Measurements from ENCODE around the gene S100A1.
"Not testable (repeated sequence)": the region's sequence is repeated elsewhere in the genome, so short reads cannot be mapped to it uniquely, and the experiment has no call there.

The S100A1 gene

DNA sequence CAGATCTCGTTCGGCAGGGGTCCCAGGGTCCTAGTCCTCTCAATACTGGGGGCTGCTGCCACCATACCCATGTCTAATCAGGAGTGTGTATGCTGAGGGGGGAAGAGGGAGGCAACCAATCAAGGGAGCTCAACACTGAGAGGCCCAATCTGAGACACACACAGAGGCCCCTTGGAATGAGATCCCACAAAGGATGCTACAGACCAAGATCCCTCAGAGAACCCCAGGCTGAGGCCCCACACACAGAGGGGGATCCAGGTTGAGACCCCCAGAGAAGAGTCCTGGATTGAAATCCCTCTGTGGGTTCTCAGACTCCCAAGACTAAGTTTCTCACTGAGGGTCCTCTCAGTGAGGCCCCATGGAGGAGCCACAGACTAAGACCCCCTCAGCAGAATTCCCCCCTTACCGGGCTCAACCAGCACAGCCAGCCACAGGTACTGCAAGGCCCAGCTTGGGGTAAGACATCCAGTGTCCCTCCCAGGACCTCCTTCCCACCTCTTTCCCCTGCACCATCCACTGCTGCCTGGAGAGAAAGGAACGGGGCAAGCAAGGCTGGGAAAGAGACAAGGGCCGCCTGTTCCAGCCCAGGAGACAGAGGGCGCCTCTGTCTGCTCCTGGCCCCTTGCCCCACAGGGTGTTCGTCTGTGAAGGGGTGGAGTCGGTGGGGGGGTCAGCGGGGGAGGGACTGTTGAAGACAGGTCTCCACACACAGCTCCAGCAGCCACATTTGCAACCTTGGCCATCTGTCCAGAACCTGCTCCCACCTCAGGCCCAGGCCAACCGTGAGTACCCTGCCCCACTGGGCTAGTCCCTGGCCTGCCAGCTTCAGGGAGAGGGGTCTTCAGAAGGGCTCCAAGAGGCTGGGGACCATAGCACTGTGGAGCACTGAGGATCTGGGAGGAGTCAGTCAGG, at the start of gene S100A1:
Gene S100A1 (plus strand): TSS at position 720 of the 912 bp plus-strand sequence. CDS start 2,088 bp downstream, outside the sequence.
- FAIRE-seq: no peak

DNA sequence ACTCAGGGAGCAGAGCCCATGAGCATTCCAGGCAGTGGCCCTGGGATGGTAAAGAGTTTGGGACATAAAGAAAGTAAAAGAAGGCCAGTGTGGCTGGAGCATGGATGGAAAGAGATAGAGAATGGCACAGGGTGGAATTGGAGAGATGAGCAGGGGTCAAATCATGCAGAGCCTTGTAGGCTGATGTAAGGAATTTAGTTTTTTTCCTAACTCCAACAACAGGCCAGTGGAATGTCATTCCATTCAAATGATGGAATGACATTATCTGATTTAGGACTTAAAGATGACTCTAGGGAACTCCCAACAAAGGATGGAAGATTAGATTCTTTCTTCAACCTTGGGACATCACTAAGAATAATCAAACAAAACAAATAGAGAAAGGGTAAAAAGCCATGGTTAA, 49.7 kb upstream of the S100A1 start:
- no peak for FAIRE-seq

DNA sequence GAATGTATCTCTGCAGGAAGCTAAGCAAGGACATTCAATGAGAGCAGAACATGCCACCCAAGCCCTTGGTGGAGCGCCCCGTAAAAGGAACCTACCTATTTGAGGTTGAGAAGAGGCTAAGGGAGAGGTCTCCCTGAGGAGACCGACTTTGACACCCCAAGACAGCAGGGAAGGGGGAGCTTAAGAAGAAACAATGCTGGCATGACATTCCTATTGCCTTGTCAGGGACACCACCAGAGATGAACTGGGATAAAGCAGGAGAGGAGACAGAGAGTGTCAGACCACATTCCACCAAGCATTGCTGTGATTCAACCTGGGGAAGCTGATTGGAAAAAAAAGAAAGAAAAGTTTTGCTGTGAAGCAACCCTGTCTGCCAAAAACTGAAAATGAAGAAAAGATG, 49.3 kb upstream of the S100A1 start:
- no peak for FAIRE-seq

DNA sequence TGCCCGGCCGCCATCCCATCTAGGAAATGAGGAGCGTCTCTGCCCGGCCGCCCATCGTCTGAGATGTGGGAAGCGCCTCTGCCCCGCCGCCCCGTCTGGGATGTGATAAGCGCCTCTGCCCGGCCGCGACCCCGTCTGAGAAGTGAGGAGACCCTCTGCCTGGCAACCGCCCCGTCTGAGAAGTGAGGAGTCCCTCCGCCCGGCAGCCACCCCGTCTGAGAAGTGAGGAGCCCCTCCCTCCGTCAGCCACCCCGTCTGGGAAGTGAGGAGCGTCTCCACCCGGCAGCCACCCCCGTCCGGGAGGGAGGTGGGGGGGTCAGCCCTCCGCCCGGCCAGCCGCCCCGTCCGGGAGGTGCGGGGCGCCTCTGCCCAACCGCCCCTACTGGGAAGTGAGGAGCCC, 45.4 kb upstream of the S100A1 start:
- not testable (repeated sequence) for FAIRE-seq

DNA sequence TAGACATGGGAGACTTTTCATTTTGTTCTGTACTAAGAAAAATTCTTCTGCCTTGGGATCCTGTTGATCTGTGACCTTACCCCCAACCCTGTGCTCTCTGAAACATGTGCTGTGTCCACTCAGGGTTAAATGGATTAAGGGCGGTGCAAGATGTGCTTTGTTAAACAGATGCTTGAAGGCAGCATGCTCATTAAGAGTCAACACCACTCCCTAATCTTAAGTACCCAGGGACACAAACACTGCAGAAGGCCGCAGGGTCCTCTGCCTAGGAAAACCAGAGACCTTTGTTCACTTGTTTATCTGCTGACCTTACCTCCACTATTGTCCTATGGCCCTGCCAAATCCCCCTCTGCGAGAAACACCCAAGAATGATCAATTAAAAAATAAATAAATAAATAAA, 44.7 kb upstream of the S100A1 start:
- FAIRE-seq: not testable (repeated sequence)

DNA sequence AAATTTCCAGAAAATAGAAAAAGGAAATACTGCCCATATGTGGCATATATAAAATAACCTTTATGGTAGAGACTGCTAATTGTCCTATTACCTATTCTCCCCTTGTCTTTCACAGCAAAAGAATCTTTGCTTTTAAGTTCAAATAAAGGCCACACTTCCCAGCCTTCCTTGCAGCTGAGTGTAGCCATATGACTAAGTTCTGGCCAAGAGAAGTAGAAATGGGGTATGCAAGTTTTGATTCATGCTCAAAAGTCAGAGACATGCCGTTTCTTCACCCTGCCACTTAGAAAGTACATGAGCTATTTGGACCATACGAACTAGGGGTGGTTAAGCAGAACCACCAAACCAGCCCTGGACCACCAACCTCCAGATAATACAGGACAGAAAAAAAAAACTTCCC, 44.3 kb upstream of the S100A1 start:
- FAIRE-seq: peak; percentile 86

DNA sequence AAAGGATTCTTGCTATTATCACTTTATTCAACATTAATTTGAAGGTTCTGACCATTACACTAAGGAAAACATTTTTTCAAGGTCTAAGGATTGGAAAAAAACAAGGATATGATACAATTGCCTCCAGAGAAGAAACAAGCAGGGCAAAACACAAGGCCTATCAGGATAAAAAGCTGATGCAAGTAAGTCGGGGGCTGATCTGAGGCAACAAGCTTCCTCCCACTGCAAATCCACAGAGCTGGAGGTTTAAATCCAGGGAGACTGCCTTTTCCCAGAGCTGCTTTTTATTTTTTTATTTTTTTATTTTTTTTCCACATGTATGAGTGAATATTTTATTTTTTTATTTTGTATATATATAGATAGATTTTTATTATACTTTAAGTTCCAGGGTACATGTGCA, 43.2 kb upstream of the S100A1 start:
- FAIRE-seq: no peak

DNA sequence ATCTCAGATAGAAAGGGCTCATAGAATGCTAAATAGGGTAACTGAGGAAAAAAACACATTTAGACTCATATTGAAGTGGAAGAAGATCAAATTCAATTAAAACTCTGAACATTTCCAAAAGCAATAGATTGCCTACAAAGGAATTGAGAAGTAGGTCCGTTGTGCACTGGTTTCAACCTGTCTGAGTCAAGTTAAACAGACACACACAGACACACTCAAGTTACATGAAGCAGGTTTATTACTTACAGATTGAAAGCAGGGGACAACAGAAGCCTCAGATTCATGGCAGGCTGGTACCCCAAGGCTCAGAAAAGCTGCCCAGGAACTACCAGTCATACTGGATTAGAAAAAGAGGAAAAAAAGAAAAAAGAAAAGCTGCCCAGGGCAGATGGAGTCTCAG, 41.9 kb upstream of the S100A1 start:
- FAIRE-seq: no peak

DNA sequence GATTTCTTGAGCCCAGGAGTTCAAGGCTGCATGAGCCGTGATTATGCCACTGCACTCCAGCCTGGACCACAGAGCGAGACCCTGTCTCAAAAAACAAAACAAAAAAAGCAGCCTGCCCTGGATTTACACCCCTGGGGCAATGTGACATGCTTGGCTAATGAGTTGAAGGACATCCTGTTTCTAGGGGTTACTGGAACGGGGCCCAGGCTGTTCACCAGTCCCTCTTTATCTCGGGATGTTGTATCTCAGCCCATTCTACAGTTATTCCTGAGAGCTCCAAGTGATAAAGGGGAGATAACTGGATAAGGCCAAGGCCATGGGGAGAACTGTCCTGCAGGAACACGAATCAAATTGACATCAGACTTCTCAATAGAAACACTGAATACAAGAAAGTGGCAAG, 40.9 kb upstream of the S100A1 start:
- FAIRE-seq: no peak

DNA sequence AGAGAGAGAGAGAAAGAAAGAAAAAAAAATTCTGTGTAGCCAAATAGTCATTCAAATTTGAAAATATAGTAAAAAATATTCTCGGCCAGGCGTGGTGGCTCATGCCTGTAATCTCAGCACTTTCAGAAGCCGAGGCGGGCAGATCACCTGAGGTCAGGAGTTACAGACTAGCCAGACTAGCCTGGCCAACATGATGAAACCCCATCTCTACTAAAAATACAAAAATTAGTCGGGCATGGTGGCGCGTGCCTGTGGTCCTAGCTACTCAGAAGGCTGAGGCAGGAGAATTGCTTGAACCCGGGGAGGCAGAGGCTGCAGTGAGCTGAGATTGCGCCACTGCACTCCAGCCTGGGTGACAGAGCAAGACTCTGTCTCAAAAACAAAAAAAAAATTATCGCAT, 40.2 kb upstream of the S100A1 start:
- not testable (repeated sequence) for FAIRE-seq

DNA sequence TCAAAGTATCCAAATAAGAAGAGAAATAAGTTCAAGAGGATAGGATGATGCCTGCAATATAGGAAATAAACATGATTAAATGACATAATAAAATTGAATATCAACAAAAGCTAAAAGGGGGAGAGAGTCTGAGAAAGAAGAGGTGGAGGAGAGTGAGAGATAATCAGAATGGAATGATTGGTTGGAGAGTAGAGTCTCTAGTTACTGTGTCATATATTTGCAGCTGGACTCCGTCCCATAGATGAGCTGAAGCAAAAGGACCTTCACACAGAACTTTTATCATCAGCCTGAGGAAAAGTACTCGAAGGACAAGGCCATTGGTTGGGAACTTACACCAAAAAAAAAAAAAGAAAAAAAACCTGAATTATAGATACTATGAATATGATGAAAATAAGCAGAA, 39.8 kb upstream of the S100A1 start:
- peak; percentile 62 for FAIRE-seq

DNA sequence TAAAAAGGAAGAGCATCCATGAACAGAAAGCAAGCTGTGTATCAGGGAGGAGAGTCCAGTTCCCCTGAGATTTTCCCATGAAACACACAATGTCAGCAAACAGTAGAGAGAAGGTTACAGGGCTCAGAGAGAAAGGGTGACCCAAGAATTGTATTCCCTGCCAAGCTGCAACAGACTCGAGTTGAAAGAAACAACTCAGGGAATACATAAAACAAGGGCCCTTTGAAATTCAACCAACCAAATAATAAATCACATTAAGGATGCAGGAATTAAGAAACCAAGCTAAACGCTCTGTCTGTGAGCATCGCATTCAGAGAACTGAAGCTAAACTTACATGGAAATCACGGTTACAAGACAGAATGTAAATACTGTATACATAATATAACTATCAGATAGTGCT, 35.5 kb upstream of the S100A1 start:
- FAIRE-seq: no peak

DNA sequence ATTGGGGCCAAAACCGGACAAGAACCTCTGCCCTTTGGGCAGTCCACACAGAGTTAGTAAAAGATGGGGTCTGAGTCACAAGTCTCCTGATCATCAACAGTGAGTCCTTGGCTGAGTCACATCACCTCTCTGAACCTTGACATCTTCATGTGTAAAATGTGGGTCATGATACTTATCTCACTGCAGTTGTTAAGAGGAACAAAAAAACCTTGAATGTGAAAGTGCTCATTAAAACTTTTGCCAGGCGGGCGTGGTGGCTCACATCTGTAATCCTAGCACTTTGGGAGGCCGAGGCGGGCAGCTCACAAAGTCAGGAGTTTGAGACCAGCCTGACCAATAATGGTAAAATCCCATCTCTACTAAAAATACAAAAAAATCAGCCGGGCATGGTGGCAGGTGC, 31.0 kb upstream of the S100A1 start:
- no peak for FAIRE-seq

DNA sequence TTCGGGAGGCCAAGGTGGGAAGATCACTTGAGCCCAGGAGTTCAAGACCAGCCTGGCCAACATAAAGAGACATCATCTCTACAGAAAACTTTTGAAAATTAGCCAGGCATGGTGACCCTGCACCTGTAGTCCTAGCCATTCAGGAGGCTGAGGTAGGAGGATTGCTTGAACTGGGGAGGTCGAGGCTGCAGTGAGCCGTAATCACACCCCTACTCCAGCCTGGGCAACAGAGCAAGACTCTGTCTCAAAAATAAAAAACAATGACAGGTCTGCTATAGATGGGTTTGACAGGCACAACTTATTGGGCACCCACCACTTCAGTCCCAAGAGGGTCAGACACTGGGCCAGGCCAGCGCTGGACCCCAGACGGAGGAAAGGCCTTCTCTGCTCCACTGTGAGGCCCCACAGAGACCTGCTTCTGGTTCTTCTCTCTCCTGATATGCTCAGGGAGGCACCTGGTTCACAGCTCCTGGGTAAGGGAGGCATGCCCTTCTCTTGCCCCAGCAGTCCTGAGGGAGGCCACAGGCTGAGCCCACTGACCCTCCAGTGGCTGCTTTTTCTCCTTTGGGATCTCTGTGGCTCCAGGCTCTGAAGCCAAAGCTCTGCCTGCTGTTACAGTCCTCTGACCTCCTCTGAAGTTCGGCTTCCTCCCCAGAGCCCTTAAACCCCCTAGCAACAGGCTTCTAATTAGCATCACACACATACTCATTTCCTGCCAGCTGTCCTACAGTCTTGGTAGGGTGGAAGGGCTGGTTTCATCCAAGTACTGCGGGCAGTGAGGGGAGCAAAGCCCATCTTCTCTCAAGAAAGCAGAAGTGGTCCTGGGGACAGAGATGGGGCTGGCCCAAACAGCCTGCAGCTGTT, 29.7 kb upstream of the S100A1 start:
- FAIRE-seq: no peak

DNA sequence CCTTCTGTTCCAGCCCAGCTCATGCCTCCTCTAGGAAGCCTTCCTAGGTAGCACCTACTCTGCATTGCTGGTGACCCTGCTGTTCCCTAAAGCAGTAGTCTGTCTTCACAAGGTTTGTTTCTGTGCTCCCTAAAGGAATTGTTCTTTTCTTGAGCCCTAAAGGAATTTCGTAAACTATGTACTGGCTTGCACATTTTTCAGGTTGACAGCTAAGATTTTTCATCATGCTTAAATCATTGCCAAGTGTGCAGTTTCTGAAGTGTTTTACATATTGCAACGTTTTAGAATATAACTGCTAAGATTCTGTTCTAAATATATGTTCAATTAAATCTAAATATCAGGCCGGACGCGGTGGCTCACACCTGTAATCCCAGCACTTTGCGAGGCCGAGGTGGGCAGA, 28.4 kb upstream of the S100A1 start:
- no peak for FAIRE-seq

DNA sequence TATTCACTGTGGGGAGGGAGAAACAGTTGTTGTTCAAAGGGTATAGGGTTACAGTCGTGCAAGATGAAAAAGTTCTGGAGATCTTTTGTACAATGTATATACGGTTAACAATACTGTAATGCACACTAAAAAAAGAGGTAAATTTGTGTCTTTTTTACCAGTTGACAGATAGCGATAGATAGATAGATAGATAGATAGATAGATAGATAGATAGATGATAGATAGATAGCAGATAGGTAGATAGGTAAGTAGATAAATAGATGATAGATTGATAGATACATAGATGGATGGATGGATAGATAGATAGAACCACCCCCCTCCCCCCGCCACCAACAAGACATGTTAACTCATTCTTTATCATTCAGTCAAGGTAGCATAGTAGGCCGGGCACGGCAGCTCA, 25.5 kb upstream of the S100A1 start:
- no peak for FAIRE-seq

DNA sequence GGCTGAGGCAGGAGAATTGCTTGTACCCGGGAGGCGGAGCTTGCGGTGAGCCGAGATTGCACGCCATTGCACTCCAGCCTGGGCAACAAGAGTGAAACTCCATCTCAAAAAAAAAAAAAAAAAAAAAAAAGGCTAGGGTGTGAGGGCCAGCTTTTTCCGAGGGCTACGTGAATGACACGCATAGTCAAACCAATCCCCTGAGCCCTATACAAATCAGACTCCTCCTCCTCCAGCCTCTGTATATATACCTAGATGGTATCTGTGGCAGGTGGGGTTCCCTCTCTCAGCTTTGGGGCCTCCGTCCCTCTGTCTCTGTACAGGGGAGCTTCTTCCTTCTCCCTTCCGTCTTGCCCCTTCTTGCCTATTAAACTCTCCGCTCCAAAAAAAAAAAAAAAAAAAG, 22.0 kb upstream of the S100A1 start:
- no peak for FAIRE-seq

DNA sequence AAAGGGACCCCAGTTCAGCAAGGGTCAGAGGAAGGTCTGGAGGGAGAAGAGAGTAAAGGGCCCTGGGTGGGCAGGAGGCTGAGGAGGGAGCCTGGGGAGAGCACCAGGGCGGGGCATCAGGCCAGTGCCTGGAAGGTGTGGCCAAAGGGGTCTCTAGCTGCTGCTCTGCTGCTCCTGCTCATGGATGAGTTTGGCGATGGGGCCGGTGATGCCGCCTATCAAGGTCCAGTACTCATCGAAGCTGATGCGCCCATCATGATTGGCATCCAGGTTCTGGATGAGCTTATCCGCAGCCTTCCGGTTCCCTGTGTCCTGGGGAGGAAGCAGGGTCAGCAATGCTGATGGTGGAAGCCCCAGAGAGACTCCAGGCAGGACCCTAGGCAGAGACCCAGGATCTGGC, 20.9 kb upstream of the S100A1 start:
- no peak for FAIRE-seq

DNA sequence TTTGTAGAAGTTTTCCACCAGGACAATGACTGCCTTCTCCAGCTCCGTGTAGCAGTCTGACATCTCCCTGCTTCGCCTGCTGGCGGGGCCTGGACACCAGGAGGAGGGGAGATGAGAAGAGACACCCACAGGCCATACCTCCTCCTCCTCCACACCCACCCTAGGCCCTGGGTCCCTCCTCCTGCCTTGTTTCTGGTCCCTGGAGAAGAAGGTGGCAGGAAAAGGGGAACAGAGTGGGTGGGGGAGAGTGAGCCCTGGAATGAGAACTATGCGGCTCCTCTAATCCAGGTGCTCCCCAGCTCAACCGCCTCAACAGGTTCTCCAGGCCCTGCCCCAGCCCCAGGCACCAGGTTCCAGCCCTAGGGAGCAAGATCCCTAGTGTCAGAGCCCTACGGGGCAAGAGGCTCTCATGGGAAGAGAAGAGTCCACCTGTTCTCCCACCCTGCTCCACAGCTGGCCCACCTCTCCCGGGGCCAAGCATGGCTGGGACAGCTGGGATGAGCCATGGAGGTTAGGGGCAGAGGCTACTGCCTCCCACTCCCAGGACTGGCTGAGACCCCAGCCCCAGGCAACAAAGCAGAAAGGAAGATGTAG, 20.0 kb upstream of the S100A1 start:
- FAIRE-seq: no peak

DNA sequence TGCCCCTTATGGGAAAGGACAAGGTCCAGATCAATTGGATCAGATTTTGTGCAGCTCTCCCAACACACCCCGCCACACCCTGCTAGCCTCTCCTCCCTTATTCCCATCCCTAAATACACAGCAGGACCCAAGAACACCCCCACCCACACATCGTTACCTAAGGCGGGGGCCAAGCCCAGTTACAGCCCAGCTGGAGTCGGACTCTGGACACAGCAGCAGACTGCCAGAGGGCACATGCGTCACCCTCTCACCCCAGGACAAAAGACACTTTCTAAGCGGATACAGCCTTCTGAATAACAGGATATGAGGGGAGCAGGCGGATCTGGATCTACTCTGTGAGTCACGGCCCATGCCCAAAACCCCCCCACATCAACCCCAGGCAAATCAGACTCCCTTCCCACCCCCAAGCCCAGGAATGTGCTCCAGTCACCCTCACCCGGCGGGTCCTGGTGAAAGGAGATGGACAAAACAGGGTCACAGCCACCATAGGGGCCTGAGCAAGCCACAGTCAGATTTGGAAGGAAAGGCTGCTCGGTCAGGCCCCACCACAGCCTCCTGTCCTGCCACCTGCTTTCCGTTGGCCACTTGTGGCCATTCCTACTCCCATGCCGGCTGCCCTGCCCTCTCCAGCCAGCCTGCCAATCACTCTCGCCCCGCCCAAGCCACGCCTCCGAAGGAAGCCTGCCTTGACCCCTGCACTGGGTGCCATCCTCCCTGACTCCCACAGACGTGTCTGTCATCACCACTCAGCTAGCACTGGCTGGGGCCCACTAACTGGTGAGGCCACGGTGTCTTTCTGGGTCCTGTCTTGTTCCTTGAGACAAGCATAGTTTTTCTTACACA, 19.3 kb upstream of the S100A1 start:
- FAIRE-seq: no peak

DNA sequence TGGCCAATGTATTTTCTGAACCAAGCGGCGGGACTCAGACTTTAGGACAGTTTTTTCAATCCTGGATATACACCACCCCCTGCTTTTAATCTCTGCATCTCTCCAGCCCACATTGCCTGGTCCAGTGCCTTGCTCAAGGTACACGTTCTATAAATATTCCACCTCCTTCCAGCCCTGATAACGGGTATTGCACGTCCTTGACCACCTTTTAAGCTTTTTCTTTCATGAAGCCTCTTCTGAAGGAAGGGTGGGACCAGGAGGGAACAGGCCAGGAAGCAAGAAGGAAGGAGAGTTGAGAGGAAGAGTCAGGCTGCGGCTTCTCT, 18.7 kb upstream of the S100A1 start:
- FAIRE-seq: no peak

DNA sequence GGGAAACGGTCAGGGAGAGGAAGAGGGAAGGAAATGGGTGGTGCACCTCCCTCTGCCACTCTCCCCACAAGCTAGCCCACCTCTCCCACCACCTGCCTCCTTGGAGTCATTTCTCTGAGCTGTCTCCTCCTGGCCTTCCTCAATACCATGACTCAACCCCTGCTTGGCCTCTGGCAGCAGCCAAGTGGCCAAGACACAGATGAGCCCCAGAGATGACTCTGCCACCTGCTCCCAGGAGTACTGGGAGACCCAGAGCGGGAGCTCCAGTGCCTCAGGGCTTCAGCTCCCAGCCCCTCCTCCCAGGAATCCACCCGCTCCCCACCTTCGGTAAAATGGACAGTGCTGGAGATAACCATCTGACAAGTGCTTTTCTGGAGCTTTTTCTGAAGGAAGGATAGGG, 17.9 kb upstream of the S100A1 start:
- no peak for FAIRE-seq

DNA sequence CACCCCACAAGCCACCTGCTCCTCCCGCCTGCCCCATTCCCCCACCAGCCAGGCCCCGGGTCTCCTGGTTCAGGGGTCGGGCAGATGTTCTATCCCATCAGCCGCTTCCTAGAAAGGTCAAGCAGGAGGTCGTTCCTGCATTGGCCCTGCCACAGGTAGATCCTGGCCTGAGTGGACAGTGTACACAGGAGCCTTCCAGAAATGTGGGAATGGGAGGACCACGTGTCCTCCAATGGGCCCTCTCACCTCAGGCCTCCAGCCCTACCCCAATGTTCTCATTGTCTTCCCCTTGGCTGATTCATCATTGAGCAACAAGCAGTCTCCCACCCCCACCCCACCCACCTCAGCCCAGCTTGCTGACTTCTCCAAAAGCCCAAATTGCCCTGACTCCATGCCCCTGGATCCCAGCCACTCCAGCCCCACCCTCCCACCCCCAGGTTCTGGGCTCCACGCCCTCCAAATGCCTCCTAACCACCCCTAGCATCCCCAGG, 17.4 kb upstream of the S100A1 start:
- FAIRE-seq: no peak

All from TTC549 (cell line).